ENCODE results near the gene VWF.
A peak's percentile ranks its signal among the peaks of the same experiment; 100 is the strongest.

The VWF gene

DNA sequence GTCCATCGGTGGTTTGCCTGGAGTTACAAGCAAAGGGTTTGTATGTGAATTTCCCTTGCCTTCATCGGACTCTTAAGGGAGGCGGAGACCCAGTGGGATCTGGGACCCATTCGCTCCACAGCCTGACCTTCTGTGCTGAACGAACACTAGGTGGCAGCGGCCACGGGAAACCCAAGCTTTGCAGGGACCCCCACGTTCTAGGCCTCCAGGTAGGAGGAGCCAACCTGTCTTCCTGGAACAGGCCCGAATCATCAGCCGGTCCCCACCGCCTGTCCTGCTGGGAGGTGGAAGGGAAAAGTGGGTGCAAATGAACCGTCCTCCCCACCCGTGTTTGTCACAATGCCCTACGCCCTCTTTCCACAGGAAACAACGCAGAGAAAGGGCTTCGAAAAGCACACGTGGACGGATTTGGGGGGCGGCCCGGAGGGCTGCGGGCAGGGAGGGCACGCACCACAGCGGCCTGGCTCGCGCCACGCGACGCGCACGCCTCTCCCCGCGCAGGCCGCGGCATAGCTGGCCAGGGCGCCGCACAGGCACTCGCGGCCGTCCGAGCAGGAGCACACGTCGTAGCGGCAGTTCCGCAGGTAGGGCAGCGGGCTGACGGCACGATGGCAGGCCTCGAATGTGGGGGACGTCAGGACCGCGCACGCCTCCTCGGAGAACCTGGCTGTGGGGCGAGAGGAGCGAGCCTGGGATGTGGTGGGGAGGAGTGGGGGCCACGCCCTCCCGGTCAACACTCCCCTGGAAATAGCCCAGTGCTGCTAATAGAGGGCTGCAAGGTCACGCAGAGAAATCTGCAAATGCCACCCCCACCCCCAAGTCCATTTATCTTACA, 67.8 kb downstream of the VWF start:
- no peak for DNase-seq

DNA sequence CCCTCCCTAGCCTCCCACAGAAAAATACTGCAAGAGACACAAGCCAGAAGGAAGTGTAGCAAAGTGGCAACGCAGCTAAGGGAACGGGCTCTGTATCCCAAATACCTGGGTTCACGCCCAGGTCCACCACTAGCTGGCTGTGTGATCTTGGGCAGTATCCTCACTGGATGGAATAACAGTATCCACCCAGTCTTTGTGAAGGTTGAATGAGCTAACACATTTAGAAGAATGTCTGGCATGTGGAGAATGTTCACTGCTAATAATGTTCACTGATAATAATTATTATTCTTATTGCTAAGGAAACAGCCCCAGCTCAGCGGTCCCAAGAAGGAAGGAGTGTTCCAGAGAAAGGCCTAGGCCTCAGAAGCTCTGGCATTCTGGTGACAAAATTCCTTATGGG, 70.9 kb downstream of the VWF start:
- no peak for DNase-seq

DNA sequence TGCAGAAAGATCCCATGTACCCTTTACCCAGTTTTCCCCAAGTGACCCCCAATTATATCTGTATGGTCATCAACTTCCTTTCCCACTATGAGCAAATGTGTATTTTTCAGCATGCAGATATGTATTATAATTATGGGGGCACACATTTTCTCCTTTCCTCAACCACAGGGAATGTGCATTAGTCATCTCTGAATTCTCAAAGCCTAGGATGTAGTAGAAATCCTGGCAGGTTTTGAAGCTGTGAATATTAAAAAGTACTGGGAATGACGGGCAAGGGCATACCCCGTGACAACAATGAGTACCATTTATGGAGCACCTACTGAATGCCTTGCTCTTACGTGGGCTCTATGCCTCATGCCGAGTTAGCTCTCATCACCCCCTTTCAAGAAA, 71.5 kb downstream of the VWF start:
- DNase-seq = no peak

DNA sequence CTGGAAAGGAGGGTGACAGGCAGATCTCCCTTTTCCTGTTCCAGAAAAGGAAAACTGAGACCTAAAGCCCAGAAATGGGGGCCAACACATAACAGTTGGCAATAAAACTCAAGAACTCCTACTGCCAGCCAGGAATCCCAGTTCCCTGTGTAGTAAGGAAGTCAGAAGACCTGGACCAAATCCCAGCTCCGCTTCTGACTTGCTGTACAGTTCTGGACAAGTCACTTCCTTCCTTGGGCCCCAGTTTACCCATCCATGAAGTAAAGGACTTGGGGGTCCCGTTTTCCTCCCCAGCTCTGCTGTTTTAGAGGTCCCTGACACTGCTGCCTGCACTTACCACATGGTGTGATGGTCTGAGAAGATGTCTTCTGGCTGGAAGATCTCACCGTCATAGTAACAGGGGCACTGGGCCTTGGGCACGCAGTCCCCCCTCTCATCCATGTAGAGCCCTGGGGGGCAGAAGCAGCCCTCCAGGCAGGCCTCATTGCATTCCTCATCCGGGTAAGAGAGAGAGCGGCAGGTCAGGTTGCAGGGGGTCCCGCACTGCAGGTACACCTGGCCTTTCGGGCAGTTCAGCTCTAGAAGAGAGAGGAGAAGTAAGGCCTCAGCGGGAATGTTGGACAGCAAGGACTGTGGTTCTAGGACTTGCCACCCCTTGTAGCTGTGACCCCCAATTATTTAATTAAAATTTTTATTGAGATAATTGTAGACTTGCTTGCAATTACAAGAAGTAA, 72.1 kb downstream of the VWF start:
- no peak for DNase-seq

DNA sequence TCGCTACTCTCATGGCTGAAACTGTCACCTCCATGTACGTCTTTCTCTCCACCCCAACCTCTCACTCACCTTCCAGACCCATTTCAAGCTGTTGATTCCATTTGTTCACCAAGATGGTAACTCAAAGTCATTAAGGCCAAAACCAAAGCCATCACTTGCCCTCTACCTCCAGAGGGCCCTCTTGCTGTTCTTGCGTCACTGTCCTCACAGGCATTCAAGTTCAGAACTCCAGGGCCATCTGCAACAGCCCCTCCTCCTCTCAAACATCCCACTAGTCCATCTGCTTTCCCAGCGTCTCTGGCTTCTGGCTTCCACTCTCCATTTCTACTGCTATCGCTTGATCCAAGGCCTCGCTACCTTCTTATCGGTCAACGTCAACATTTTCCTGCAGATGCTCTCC, 74.5 kb downstream of the VWF start:
- no peak for DNase-seq

DNA sequence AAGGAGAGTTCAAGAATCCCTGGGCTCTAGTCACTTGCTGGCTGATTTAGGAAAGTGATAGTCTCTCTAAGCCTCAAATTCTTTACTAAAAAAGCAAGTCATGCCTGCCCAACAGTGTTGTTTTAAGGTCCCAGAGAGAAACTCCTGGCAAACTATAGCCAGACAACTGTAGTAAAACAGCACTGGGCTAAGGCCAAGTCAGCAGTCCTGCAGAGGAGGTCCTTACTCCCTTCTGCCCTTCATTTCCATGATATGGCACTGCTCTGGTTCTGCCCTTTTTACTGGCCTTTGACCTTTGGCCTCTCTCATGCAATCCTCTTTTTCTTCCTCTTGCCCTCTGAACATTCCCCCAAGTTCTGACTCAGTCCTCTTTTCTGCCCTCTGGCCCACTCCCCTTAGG, 74.9 kb downstream of the VWF start:
- no peak for DNase-seq

DNA sequence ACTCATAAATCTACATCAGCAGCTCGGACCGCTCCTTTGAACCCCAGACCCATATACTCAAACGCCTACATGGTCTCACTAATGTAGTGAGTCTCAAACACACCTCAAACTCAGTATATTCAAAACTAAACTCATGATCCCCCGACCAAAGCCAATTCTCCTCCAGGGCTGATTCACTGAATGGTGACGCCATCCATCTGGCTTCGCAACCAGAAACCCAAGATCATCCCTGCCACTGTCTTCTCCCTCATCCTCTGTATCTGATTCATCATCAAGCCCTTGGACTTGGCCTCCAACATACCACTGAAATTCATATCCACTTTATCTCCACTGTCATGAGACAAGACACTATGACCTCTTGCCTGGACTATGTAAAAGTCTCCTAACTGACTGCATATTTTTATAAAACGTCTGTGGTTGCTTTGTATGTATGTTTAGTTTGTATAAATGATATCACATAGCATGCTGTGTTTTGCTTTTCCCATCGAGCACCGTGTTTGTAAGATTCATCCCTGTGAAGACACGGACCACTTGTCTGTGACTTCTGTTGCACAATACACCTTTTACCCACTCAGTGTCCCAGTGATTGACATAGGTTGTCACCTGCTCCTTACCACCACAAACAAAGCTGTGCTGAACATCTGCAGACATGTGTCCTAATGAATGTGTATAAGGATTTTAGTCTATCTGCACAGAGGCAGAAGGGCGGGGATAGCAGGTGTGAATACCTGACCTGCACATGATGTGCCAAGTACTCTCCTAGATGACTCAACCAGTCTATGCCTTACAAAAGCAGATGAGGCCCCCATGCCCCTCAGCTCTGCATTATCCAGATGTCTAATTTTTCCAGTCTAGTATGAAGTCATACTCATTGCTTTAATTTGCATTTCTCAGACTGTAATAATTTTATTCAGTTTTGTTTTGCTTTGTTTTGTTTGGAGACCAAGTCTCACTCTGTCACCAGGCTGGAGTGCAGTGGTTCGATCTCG, 76.9 kb downstream of the VWF start:
- DNase-seq = no peak

DNA sequence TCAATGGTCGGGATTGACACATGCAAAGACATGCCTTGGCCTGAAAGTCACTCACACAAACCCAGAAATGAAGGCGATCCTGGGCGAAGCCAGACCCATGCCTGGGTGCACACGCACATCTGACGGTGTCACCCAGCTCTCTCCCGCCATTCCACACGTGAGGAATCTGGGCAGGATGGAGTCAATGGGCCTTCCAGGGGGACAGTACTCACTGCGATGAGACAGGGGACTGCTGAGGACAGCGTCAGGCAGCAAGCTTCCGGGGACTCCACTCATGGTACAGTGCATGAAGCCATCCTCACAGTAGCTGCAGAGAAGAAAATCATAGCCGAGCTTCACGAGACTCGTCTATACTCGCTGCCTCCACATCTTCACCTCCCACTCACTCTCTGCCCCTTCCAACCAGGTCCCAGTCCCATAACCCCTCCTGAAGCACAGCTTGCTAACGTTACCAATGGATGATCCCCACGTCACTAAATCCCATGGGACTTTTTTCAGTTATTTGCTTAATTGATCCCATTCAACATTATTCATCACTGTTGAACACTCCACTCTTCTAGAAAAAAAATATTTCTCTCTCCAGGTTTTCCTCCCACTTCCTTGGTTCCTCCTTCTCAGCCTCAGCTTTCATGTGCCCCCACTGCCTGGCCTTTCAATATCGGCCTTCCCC, 77.8 kb downstream of the VWF start:
- DNase-seq = no peak

DNA sequence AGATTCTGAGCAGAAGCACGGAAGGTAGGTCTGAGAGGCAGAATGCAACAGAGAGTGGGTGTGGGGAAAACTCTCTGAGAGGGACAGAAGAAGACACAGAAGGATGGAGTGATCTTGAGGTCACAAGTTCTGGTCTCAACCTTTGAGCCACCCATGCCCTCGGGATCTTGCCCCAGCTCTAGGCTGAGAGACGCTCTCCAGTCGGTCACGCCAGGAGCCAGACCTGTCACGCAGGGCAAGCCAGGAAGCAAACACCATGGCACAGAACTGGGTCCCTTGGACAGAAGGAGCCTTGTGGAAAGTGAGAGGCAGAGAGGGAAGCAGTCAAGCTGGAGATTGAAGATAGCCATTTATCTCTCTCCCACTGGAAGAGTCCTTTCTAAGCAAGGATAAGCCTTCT, 79.0 kb downstream of the VWF start:
- no peak for DNase-seq

DNA sequence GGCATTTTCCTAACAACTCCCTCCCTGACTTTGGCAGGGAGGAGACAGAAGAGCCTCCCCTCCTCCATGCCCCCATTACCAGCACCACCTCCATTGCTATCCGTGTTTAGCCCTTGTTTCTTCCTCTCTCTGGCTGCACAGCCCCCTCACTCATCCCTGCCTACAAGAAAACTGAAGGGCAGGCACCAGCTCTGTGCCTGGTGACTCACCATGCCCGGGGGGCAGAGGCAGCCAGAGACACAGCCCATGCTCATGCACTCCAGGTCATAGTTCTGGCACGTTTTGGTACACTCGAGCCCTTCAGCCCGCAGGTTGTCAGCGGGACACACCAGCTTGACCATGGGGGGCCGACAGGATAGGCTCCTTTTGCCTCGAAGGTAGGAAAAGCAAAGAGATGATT, 80.4 kb downstream of the VWF start:
- DNase-seq = no peak

DNA sequence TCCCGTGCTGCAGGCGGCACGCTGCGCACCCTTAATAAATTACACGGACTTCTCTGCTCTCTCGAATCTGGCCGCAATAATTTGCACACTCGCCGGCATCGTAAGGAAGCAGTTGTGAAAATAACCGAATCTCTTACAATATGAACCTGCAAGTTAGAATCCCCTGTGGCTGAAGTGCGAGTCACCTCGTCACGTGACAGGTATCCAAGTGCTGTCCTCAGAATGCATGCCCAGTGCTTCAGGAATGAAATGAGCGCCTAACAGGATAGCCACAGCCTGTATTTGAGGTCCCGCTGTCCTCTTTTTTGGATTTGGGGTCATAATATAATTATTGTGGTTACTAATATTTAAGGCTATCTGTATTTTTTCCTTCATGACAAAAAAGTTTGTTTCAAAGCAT, 82.0 kb downstream of the VWF start:
- DNase-seq = no peak

DNA sequence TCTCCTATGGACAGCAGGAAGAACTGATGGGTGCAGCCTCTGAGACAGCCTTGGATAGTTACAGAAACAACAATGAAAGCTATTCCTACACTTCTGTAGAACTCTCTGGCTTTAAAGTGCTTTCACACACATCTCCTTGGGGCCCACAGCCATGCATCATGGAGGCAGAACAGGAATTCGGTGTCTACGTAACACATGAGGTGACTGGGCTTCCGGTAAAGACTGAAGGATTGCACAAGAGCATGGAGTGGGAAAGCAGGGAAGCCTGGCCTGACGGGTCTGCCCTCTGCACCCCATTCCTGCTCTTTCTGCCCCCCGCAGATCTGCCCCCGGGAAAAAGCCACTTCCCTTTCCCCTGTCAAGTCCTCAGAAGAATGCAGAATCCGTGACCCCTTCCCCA, 82.6 kb downstream of the VWF start:
- DNase-seq = no peak

DNA sequence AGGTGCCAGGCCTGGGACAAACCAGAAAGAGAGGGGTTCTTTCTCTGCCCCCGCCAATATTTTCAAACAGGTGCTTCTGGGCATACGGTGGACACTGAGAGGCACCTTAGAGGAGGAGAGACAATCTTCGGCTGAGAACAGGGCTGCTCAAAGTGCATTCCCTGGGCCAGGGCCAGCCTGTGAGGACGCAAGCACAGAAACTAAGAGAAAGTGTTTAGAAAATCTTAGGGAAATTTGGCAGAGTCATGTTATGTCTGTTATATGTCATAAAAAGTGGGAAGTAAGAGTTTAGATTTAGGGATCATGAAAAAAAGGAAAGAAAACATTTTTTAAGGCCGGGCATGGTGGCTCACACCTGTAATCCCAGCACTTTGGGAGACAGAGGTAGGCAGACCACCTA, 83.7 kb downstream of the VWF start:
- DNase-seq = no peak

DNA sequence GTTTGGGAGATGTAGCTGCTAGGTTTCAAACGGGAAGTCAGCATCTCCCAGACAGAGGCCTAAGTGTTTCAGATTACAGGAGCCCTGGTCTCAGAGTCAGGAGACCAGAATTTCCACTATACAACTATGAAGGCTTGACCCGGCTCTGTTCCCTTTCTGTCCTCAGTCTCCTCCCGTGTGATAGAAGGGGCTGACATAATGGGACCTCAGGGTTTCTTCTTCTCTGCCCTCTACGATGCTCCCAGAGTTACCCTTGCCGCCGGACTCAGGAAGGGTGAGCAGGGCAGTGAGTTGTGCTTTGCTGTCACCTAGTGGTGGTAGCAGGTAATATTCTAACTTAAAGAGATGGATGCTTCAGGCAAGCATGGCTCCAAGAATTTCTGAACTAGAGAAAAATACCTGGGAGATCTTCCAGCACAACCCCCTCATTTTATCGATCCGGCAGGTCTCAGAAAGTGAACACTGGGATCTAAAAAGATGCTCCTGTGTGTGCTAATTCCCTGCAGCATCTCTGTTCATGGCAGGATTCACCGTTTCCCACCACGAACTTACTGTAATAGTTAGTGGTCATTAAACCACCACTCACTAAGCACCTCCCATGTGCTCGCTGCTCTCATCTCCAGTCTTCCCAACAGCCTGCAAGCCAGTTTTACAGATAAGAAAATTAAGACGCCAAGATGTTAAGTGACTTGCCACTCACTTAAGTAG, 84.4 kb downstream of the VWF start:
- peak; percentile 38 for DNase-seq

DNA sequence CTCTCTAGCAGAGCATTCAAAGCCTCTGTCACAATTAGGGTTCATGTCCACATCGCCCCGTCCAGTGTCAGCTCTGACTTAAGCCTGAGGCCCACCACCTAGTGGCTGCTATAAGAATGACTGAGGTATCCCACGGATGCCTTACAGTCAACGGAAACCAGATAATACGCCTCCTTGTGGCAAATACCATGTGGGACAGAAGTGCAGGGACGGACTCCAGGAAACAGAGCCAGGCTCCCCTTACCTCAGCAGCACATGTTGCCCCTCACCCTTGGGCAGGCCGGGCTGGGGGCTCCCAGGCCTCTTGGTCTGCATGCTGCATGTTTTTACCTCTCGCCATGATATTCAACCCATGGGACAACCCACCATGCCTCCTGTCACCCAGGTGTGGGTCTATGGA, 86.3 kb downstream of the VWF start:
- peak; percentile 21 for DNase-seq

DNA sequence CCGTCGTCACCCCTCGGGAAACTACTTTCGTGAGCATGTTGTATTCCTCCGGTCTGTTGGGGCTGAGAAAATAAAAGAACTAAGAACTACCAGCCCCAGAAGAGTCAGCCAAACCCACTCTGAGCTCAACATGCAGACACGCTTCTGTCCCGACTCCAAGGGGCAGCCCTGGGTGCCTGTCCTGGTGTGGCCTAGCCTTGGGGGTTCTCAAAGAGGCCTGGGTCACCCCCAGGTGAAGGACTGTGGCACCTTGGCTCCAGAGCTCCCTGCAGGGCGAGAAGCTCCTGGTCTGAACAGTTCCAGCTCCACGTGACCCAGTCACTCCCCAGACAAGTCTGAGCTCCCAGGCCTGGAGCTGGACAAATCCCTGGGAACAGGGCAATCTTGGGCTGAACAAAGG, 87.0 kb downstream of the VWF start:
- no peak for DNase-seq

DNA sequence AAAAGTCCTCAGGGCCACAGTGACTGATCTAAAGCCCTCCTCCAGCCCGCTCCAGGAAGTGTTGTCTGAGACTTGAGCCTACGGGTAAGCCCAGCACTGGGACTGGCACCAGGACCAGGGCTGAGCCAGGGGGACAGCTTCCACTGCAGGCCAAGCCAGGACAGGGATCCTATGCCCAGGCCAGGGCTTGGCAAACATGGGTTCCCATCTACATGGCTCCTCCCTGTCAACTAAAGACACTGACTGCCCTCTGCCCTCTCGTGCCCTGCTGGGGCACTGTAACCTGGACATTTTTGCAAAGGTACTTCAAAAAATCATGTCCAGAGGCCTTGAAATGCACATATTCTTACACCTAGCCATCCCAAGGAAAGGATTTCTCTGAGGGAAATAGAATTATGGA, 88.0 kb downstream of the VWF start:
- no peak for DNase-seq

DNA sequence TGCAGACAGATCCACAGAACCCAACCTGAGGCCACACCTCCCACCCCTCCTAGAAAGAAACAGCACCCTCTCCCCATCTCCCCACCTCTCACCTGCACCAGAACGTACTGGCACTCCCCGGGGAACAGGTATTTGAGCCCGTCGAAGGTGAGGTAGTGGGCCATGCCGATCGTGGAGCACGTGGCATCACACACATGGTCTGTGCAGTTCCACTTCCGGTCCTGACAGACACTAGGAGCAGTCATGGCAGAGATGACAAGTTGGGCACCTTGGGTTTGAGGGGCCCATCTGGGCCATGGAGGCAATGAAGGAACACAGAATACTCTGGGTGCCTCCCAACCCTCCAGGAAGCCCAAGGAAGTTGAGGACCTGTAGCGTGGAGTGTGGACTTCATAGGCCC, 89.9 kb downstream of the VWF start:
- DNase-seq = no peak

DNA sequence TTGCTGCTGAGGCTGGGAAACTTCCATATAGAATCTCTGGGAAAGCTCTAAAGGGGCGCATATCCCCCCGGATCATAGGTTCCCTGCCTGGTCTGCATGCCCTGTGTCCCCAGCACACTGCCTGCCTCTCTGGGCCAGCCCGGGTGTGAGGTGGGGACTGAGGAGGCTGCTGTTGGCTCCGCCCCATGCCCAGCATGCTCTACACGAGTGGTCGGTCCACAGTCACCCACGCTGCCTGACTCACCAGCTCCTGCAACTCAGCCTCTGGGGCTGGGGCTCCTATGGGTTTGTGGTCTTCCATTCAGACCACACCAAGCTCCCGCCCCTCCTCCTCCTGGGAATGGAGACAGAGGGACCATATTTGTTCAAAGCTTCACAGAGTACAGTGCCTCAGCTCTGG, 90.9 kb downstream of the VWF start:
- no peak for DNase-seq

DNA sequence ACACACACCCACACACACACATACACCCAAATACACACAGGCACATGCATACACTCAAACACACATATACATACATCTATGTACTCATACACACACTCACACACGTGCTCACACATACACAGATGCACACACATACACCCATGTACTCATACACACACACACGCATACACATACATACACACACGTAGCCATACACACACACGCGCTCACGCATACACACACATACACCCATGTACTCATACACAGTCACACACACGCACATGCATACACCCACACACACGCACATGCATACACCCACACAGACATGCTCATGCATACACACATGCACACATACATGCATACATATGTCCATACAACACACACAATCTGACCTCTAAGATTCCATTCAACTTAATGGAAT, 91.7 kb downstream of the VWF start:
- DNase-seq = no peak

DNA sequence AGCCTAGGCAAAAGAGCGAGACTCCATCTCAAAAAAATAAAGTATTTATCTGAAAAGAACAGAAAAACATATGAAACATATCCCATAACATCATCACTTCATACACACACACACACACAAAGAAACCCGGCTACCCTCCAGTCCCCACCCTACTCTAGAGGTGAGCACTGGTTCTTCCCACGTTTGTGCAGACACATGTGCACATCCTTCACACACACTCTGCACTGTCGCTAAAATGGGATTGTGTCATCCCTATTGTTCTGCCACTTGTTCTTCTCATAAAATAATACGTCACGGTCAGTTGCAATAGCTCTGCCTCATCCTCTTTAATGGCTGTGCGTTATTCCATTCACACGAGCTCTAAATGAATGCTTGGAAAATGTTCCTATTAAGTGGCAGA, 93.5 kb downstream of the VWF start:
- no peak for DNase-seq

DNA sequence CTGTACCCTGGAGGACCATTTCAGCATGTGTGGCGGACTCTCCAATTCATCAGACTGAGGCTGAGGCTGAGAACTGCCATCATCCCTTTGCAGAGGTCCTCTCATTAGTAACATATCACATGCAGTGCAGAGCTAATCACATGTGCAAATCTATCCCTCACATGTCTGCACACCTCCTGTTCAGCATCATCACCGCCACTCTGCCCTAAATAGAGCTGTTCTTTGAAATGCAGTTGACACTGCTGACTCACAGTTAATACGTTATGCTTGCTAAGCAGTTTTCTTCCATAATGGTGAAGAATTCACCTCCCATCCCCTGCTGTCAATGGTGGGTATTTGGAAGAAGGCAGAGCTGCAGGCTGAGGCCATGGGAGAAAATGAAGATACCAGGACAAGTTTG, 94.4 kb downstream of the VWF start:
- no peak for DNase-seq
